ENCODE data around the gene KCNQ1.

The KCNQ1 gene

GRCh38 chr11:2693271-2694261 lies 248.8 kb downstream of the KCNQ1 start:
- DNase-seq, result no peak

- DNase-seq, result no peak
Observed at GRCh38 chr11:2694495-2694894, 249.7 kb downstream of the KCNQ1 start.

DNA sequence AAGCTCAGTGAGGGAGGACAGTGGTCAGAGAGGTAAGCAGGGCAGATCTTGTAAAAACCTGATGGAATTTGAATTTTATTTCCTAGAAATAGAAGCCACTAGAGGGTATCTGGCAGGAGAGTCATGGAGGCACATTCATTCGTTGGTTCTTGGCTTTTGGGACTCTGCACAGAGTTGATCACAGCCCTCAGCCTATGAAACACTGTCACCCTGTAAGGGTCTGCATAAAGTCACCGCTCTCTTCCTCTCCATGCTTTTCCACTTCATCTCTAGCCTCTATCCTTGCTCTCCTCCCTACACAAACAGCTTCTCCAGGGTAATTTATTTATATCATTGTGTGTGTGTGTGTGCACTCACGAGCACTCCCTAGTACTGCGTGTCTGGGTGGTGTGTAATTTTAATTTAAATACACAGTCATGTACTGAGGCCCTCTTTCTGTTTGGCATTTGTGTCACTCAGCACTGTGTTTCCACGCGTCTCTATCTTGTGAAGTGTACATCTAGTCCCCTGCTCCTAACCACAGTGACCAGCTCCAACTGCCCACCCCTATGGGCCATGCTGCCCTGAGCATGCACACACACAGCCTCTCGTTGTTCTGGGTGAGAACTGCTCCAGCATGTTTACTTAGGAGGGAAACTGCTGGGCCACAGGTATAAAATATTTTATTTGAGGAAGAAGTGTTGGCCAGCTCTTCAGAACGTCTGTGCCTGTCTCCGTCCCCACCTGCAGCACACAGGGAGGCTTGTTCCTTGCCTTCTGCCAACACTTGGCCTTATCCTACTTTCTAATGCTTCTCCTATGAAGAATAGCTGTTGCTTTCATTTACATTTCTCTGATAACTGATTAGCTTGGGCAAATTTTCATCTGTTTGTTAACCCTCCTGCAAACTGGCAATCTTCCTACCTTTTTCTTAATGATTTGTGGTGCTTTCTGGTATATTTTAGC lies 250.5 kb downstream of the KCNQ1 start:
- DNase-seq, result no peak

DNA sequence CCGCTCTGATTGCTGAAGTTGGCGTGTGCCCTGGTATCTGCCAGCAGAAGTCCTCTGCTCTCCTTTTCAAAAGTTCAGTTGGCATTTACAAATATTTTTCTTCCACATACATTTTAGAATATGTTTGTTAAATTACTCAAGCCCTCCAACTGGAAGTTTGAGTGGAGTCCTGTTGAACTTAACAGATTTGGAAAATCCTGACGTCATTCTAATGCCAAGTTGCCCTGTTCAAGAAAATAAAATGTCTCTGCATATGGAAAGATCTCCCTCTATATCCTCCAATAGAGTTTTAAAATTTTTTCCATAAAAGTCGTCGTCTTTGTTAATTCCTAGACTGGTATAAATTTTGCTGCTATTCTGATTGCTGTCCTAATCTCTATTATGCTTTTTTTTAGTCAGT lies 251.6 kb downstream of the KCNQ1 start:
- DNase-seq, result no peak

- DNase-seq, result no peak
Observed at GRCh38 chr11:2697866-2698265, 253.1 kb downstream of the KCNQ1 start.

DNA sequence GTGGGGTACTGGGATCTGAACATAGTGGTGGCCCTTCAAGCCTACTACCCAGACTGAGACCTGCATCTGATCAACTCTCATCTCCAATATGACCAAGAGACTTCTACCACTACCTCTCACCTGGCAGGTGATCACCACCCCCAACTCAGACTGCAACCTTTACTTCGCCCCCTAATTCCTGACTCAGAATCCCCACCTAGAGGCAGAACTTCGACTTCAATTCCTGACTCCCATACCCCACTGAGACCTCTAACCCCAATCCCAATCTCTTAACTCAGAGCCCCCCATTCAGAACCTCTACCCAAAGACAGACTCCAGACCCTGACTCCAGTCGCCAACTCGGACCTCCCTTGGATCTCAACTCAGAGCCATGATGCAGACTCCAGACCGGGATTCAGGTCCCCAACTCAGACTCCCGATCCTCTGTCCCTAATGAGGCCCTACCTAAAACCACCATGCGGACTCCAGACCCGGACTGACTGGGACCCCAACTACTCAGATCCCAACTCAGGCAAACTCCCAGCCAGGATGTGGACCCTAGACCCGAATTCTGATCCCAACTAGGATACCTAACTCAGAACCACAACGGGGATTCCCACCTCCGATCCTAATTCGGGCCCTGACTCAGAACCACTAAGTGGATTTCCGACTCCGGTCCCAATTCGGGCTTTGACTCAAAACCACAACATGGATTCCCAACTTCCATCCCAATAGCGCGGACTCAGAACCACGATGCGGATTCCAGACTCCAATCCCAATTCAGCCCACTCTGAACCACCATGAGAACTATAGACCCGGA lies 253.8 kb downstream of the KCNQ1 start:
- DNase-seq, result no peak

DNA sequence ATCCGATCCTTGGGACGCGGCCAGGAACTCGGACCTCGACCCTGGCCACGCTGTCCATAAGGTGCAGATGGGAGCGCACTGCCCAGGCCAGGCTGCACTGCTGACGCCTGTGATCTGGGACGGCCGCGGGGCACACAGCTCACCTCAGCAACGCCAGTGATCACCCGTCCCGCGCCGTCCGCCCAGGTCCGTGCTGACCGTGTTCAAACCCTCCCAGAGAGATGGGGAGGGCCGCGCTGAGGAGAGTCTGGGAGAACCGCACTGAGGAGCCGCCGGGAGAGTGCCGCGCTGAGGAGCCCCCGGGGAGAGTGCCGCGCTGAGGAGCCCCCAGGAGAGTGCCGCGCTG lies 254.3 kb downstream of the KCNQ1 start:
- DNase-seq, result no peak

DNA sequence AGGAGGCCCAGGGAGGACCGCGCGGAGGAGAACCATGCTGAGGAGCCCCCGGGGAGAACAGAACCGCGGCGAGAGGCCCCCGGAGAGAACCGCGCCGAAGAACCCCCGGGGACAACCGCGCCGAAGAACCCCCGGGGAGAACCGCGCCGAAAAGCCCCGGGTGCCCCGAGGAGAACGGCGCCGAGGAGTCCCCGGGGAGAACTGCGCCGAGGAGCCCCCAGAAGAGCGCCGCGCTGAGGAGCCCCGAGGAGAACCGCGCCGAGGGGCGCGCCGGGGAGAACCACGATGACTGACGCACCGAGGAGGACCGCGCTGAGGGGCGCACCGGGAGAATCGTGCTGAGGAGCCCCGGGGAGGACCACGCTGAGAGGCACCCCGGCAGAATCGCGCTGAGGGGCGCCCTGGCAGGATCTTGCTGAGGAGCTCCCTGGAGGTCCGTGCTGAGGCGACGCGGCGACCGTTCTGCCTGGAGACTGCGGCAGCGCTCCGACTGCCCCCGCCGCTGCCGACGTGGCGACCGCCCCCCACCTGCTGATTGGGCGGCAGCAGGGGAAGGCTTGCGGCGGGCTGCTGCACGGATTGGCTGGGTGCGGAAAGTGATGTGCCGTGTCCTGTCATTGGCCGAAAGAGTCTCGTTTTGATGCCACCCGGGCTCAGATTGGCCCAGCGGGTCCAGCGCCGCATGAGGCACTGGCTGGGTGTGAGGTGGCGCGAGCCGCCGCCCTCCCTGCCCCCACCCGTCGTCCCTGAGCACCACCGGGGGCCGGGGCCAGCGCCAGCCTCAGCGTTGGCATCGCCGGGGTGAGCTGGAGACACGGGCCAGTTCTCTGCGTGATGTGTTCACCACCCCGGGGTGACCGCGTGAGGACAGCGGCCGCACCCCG lies 255.0 kb downstream of the KCNQ1 start, which contains the start of gene KCNQ1OT1:
Gene KCNQ1OT1 (minus strand): TSS at position 464 of the 884 bp plus-strand sequence.
- peak; percentile 88 for DNase-seq

DNA sequence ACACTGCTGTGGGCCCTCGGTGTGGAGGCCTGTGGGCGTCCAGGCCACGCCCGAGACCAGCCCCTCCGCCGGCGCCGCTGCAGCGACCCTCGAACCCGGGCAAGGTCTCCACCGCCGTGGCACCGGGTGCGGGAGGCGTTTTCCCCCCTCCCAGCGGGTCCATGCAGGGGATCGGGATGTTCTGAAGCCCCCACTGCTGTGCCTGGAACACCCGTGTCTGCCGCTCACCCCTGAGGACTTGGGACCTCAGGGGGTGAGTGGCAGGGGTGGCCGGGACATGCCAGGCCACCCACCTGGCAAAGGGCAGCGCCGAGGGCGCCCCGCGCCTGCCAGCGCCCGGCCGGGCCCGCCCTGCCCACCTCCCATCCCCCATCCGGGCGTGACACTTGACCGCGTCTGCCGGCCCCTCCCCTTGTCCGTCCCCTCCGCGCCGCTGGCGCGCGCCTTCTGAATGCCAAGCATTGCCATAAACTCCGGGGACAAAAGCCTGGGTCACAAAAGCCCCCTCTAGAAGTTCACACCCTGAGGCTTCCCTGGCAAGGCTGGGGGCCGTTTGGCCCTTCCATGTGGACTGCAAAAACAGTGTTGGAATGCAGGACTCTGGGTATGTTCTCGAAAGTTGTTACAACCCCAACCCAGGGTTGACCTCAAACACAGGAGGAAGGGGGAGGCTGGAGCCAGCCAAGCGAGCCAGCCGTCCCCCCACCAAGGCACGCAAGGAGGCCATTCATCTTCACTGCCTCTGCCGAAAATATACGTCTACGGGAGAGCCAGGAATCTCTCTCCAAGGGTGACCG lies 255.8 kb downstream of the KCNQ1 start:
- no peak for DNase-seq

DNA sequence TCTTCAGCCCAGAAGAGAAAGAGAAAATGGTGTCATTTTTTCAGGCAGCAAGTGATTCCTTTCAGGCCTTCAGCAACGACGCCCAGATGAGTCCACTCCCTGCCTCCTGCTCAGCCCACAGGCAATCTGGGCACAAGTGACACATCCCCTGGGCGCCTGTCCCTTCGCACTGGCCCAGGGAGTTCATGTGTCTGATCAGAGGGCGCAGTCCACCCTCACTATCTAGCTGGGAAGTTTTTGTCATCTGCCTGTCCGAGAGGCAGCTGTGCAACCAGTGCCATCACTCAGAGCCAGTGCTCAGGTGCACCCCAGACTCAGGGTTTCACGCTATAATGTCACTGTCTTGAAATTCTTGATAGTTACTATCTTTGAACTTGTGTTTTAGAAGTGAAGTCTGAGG lies 256.4 kb downstream of the KCNQ1 start:
- DNase-seq, result no peak

GRCh38 chr11:2701898-2702434 lies 257.2 kb downstream of the KCNQ1 start:
- DNase-seq, result no peak

- DNase-seq, result peak; percentile 10
Observed at GRCh38 chr11:2702771-2703362, 258.1 kb downstream of the KCNQ1 start.

- peak; percentile 34 for DNase-seq
Observed at GRCh38 chr11:2703363-2704141, 258.7 kb downstream of the KCNQ1 start.

GRCh38 chr11:2704356-2704755 lies 259.5 kb downstream of the KCNQ1 start:
- no peak for DNase-seq

DNA sequence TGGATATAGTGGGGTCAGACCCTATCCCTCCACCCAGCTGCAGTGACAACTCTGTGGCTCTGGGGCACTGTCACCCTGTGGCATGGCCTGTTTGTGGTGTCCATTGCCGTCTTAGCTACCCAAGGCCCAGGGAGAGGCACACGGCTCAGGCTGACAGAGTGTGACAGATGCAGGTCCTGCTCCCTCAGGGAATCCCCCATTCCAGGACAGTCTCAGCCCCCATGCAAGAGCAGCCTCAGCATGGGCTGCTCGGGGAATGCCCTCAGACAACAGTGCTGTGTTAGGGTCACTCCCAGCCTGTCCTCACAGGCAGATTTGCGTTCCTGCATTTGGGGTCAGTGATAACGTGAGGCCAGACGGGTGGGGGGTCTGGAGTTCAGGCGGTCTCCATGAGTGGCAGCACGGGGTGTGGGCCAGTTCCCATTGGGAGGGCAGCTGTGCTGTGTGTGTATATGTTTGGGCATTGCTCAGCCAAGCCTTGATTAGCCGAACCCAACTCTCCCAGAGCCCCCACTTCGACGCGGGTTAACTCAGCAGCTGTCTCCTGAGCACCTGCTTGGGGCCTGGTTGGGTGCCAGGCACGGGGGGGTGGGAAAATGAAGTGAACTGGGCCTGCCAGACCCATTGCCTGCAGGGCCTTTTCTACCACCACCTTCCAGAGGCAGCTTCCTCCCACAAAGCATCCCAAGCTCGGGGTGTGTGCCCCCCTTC lies 260.2 kb downstream of the KCNQ1 start:
- DNase-seq, result no peak

DNA sequence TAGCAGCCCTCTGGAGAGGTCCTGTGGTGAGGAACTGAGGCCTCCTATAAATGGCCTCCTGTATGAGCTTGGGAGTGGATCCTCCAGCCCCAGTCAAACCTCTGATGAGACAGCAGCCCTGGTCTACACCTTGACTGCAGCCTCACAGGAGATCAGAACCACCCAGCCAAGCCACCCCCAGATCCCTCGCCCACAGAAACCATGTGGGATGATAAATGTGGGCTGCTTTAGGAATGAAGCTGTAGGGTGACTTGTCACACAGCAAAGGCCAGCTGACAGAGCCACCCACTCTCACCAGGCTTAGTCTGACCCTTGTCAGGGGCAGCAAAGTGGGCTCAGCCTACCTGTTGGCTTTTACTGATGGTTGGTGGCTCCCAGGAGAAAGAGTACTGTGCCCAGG lies 261.5 kb downstream of the KCNQ1 start:
- no peak for DNase-seq

DNA sequence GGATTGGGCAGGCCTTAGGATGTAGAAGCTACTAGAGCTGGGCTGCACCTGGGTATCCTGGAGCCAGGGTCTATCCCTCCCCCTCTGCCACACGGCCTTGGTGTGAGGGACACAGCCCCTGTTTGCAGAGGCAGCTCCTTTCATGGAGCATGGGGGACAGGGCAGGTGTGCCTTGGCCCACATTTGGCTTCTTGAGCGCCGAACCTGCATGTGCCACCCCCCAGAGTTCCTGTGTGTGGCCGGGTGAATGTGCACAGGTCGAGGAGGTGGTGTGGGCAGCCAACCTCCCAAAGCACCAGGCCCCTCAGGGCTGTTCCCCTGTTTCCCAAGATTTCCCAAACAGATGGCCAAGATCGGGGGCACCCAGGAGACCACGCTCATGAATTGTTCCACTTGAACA lies 262.9 kb downstream of the KCNQ1 start:
- DNase-seq, result no peak

DNA sequence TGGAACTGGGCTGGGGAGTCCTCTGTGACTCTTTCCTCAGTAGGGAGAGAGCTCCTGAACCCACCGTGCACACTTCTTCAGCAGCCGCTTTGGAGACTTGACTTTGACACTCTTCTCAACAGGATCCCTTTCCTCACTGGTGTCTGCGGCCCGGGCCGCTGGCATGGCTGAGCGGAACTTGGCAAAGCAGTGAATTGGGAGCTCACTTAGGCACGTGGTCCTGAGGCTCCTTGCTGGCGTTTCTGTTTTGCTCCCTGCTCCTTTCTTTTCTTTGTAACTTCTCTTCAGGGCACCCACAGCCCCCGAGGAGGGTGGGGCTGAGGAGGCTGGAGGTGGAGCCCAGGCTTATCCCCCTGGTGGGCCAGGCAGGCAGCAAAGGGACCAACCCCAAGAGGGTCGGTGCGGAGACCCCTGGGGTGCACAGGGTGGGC lies 263.4 kb downstream of the KCNQ1 start:
- no peak for DNase-seq

Data from NCI-H2171 treated with DMSO at 0.1 percent for 48 hours (cell line).